Brain microvascular endothelial cell (primary cell): ENCODE measurements around the gene DYNLT1.

ENCODE experiments used
- DNase-seq: peaks from one replicate; pipeline ENCODE4 v3.0.0-alpha.2; 2020
- H3K27ac ChIP-seq: fragments of 250-450 bp; sonication (Bioruptor Pico); 2 replicates; pipeline ENCODE4 v1.5.1; 2020; ENCODE audit warnings: mild to moderate bottlenecking, moderate library complexity
- H3K27me3 ChIP-seq: fragments of 250-450 bp; sonication (Bioruptor Pico); replicated peaks from 2 replicates; pipeline ENCODE4 v1.5.1; 2020; ENCODE audit warnings: mild to moderate bottlenecking
- H3K36me3 ChIP-seq: fragments of 250-450 bp; sonication (Bioruptor Pico); replicated peaks from 2 replicates; pipeline ENCODE4 v1.5.1; 2020; ENCODE audit warnings: mild to moderate bottlenecking
- H3K4me3 ChIP-seq: 2 replicates; pipeline ENCODE4 v1.5.1; 2011; ENCODE audit warnings: low read depth, mild to moderate bottlenecking, control low read depth, low read length, moderate library complexity
- CTCF ChIP-seq: IDR thresholded peaks from 2 replicates; pipeline ENCODE4 v1.5.1; 2011; ENCODE audit warnings: low read depth, mild to moderate bottlenecking, moderate library complexity, low read length, control low read depth, inconsistent platforms; ENCODE audit errors: missing control alignments
- in situ Hi-C: cut with HindIII; loops from 2 replicates; pipeline ENCODE4 v1.10.0; 2017; ENCODE audit warnings: low sequenced_read_pairs, low pct_ligation_motif_present

Gene DYNLT1

GRCh38 chr6:158593670-158594069 lies 50.9 kb downstream of the DYNLT1 start:
- H3K27me3 ChIP-seq, result no peaks in the 10 kb centered on the region
- no peak overlapping the region for H3K27ac ChIP-seq
- peaks cover 46% of the 10 kb centered on the region for H3K36me3 ChIP-seq
- TF ChIP-seq CTCF, result no peak
- DNase-seq, result no peak
- in situ Hi-C loops, result no loop called here
- H3K4me3 ChIP-seq, result no peak overlapping the region

- TF ChIP-seq CTCF, result no peak
- H3K27ac ChIP-seq, result no peak overlapping the region
- H3K4me3 ChIP-seq, result no peak overlapping the region
- DNase-seq, result no peak
- peaks cover 49% of the 10 kb centered on the region for H3K36me3 ChIP-seq
- no peaks in the 10 kb centered on the region for H3K27me3 ChIP-seq
- in situ Hi-C loops, result no loop called here
These were observed 52.7 kb downstream of the DYNLT1 start for GRCh38 chr6:158591810-158592209.

GRCh38 chr6:158591134-158591809 lies 53.3 kb downstream of the DYNLT1 start:
- peaks cover 55% of the 10 kb centered on the region for H3K36me3 ChIP-seq
- no peak overlapping the region for H3K4me3 ChIP-seq
- DNase-seq, result no peak
- in situ Hi-C loops, result no loop called here
- H3K27me3 ChIP-seq, result no peaks in the 10 kb centered on the region
- no peak for TF ChIP-seq CTCF
- no peak overlapping the region for H3K27ac ChIP-seq

DNA sequence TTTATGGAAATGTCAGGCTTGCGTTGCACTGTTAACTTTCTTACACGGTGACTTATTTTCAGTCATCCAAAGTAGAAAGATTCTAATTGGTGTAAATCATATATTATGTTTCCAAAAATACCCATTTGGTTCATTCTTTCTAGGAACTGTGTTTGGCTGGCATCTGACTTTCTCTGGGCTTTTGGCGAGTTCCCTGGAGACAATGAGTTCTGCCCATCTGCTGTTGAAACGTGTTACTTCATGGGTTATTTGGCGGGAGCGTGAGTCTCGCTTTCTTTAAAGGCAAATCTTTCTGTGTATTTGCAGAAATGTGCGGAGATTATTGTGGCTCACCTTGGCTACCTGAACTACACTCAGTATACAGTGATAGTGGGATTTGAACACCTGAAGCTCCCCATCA lies 55.2 kb downstream of the DYNLT1 start:
- peaks cover 62% of the 10 kb centered on the region for H3K36me3 ChIP-seq
- DNase-seq, result no peak
- no peaks in the 10 kb centered on the region for H3K27me3 ChIP-seq
- no peak overlapping the region for H3K27ac ChIP-seq
- H3K4me3 ChIP-seq, result no peak overlapping the region
- TF ChIP-seq CTCF, result no peak
- in situ Hi-C loops, result no loop called here

DNA sequence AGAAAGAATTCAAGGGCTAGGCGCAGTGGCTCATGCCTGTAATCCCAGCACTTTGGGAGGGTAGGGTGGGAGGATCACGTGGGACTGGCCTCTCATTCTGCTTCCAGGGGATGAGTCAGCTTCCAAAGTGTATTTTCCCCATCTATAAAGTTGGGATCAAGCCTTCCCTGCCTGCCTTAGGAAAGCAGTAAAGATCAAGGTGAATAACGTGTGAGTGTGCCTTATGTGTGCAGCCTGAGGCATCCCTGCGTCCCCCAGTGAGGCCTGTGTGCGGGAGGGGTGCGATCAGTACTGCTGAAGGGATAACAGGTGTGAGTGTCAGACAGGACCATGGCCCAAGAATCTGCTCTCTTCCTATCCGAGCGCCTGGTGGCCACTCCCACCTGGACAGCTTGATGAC lies 57.9 kb downstream of the DYNLT1 start:
- in situ Hi-C loops, result no loop called here
- no peak for DNase-seq
- no peak overlapping the region for H3K4me3 ChIP-seq
- peaks cover 47% of the 10 kb centered on the region for H3K36me3 ChIP-seq
- no peaks in the 10 kb centered on the region for H3K27me3 ChIP-seq
- H3K27ac ChIP-seq, result no peak overlapping the region
- no peak for TF ChIP-seq CTCF
